ENCODE results near the gene PIK3C3.
"Not testable (repeated sequence)": the region's sequence is repeated elsewhere in the genome, so short reads cannot be mapped to it uniquely, and the experiment has no call there.

The PIK3C3 gene

DNA sequence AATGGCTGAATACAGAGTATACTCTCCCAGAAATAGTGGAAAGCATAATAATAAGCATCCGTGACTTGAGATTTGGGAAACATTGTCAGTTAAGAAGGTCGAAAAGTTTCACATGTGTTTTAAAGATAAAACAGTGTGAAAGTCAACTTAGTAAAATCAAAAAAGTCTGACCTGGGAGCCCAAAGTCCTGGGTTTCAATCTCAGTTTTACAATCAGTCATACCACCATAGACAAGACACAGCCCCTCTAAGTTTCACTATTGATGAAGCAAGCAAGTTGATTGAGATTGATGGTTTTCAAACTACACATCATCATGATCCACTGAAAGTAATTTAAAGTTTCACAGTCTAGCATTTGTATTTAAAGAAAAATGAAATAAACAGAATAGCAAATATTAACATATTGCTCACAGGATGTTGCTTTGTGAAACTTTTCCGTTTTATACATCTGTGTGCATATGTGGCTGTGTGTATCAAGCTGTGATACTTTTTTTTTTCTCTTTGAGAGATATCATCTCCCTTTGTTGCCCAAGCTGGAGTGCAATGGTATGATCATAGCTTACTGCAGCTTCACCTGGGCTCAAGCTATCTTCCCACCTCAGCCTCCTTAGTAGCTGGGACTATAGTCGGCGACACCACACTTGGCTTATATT is 71.1 kb downstream of the PIK3C3 start:
- DNase-seq = no peak

DNA sequence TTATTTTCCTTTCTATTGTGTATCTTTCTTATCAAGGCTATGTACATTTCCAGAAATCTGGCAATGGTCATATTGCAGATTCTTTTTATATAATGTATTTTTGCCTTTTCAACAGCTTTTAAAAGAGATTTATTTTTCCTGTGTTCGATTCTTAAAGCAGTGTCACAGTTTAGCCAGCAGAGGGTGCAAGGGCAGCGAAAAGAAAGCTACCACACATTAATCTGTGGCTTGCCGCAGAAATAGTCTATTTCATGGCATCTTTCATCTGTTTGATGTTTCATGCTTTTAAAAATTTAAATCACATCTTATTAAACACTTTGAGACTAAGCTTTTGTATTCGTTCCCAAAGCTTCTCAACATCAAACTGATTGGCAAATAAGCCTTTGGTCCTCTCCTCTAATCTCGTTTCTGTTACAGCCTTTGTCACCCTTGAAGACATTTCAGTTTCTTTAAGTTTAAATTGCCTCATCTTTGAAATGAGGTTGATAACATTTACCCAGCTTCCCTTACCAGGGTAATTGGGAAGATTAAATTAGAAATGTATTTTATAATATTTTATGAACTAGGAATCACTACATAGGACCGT is 73.3 kb downstream of the PIK3C3 start:
- DNase-seq = peak; percentile 5 to 11

DNA sequence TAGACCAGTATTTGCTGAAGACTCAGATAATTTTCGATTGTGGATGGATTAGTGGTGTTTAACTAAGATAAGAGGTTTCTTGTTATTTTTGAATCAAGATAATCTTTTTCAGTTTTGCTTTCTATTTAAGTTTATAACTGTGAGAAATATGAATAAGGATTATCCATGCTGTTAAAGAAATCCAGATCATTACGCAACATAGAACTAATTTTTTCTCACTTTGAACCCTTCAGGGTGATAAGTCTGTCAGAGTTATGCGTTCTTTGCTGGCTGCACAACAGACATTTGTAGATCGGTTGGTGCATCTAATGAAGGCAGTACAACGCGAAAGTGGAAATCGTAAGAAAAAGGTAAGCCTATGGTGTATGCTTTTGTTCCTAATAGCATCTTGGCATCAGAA is 74.1 kb downstream of the PIK3C3 start:
- no peak for DNase-seq

DNA sequence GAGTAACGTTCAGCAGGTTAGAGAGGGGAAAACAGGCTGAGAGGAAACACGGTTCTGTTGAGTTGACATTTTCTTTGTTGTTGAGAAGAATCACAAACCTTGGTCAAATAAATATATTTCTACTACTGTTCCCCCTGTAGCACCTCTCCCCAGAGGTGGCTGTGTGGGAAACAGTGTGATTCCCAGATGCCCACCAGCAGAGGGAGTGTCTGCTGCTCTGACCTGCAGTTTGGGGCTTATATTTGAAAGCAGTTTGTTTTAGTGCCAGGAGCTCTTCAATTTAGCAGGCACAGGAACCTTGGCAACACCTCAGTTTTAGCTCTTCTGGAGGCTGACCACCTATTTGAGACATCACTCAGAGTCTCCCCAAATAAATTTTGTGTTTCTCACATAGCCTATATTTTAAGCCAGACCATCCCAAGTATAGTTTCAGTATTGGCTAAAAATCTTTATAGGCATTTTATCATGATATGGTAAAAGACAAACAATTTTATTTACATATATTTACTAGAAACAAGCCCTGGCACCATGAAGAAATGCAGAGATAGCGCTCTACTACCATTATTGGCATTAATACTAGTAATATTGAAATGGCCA is 75.7 kb downstream of the PIK3C3 start:
- DNase-seq = peak in 1 of 2 experiments; percentile 21

DNA sequence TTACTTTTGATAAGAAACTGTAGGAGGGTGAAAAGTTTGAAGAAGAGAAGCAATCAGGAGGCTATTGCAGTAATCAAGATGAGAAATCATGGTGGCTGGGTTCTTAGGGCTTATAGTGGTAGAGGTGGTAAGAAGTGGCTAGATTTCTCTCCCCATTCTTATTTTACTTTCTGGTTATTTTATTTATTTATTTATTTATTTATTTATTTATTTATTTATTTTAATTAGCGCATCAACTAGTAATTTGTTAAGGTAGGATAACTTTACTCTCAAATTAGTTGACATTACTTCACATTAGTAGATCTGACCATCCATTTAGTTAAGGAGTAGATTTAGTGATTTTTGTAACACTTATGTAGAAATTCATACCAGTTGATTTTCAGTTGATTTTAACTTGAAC is 77.4 kb downstream of the PIK3C3 start:
- DNase-seq = no peak

DNA sequence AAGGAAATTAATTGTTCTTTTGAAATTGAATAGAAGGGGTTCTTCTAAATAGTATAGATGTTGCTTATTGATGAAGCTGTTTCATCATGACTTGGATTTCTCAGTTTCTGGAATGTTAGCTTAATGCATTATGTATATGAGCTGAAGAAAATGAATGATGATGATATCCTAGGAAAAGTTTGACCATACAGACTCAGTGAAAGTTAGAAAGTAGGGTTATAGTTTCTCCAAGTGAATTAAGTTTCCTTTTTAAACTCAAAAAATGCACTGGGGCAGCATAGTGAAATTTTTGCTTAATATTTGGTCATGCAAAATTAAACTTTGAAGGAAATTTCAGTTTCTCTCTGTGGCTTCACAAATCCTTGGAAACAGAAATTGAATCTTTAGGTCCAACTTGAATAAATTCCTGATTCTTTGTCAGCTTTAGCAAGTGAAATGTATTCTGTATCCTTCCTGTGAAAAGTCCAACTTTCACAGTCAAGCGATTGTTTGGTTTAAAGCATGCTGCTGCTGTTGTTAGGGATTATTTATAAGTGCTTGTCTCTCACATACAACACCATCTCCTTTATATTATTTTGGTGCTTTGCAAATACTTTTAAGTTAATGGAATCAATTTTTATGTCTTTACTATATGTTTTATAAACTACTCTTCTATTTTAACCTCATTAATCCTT is 78.2 kb downstream of the PIK3C3 start:
- DNase-seq = no peak

DNA sequence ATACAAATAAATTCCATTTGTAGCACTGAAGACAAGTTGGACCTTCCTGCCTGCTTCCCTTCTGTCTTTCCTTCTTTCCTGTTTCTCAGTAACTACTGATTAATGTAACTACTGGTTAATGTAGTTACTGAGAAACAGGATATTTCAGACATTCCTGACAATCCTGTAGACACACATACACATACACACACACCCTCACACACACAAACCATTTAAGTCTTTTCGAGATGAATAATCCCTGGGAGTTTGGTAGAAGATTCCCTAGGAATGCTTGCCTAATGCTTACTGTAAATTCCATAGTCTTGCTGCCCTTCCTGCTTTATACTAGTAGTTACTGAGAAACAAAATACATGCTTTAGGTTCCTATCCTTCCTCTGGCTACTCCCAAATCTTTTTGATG is 83.9 kb downstream of the PIK3C3 start:
- DNase-seq = no peak

DNA sequence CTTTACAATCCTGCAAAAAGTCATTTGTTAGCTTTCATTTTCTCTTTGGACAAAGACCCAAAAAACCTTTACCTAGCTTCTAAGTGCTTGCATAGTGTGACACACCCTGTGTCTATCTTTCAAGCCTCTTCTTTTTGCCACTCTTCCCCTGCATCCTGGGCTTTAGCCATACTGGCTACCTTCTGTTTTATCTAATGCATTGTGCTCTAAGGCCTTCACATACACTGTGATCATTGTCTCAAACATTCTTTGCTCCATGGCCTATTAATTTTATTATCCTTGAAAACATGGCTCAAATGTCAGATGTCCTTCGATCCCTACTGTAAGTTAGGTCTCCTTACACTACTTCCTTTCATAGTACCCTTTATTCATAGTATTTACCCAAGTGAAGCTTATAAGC is 84.4 kb downstream of the PIK3C3 start:
- no peak for DNase-seq

DNA sequence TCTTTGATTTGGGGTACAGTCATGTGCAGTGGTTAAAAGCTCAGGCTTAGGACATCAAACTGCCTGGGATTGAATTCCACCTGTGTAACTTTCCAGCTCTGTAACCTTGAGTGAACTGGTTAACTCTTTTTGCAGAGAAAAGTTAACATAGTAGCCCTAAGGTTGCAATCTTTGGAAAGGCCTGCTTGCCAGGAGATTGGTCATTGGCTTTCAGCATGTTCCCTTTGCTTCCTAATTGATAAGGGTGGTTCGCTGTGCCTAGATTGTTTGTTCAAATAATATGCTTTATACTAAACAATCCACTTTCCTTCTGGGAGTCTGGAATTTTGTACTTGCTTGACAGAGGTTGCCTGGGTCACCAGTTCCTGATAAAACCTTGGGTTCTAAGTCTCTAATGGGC is 86.8 kb downstream of the PIK3C3 start:
- no peak for DNase-seq

DNA sequence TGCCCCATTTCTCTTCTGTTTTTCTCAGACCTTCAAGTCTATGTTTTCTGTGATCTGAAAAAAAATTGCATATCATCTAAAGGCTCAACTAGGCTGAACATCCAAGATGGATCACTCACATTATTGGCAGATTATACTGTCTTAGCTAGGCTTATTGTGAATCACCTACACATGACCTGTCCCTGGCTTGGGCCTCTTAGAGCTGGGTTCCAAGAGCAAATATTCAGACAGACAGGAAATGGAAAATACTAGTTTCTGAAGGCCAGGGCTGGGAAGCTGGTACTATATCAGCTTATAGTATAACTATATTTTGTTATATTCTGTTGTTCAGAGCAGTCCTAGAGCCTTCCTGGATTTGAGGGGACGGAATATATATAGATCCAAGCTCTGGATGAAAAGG is 90.3 kb downstream of the PIK3C3 start:
- no peak for DNase-seq

DNA sequence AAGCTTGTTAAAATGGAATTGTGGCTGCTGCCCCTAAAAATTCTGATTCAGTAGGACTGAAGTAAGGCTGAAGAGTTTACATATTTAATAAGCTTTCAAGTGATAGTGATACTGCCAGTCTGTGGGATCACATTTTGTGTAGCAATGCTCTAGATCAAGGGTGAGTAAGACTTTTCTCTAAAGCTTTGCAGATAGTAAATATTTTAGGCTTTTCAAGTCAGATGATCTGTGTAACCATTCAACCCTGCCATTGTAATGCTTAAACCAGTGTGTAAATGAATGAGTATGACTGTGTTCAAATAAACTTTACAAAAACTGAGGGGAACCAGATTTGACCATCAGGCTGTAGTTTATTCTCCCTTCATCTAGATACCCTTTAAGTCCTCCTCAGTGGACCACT is 92.7 kb downstream of the PIK3C3 start:
- no peak for DNase-seq

DNA sequence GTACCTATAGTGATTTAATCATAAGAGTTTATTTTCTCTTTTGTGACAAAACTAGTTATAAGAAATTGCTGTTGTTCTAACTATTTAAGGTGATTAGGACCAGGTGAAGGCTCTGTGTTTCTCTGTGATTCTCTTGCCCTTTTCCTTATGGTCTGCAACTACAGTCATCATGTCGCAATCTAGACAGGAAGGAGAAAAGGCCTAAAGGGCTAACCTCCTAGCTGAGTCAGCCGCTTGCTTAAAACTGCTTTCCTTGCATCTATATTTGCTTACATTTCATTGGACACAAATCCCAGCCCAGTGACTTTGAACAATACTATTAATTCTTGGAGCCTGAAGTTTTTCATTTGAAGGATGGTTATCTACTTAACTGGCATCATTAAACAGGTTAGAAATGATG is 93.1 kb downstream of the PIK3C3 start:
- DNase-seq = no peak

DNA sequence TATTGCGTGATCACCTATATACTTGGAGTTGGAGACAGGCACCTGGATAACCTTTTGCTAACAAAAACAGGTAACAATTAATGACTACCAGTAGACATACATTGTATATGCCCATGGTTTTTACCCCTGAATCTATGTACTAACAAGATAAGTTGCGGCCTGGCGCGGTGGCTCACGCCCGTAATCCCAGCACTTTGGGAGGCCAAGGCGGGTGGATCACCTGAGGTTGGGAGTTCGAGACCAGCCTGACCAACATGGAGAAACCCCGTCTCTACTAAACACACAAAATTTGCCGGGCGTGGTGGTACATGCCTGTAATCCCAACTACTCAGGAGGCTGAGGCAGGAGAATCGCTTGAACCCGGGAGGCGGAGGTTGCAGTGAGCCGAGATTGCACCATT is 94.5 kb downstream of the PIK3C3 start:
- DNase-seq = not testable (repeated sequence)

DNA sequence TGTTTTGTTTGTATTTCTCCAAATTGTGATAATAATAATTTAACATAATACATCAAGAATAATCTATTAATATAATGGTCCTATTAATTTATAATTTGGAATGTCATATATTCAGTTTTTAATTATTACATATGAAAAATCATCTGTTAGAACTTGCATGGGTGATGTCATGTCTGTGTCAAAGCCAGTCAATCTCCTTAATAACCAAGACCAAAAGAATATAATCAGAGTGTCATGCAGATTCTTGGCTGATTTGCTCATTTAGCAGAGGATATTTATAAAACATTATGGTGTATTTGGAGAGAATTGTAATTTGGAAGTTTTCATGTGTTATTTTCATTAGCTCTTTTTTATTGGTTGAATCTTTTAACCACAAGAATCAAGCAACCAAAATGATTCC is 96.4 kb downstream of the PIK3C3 start:
- DNase-seq = no peak

DNA sequence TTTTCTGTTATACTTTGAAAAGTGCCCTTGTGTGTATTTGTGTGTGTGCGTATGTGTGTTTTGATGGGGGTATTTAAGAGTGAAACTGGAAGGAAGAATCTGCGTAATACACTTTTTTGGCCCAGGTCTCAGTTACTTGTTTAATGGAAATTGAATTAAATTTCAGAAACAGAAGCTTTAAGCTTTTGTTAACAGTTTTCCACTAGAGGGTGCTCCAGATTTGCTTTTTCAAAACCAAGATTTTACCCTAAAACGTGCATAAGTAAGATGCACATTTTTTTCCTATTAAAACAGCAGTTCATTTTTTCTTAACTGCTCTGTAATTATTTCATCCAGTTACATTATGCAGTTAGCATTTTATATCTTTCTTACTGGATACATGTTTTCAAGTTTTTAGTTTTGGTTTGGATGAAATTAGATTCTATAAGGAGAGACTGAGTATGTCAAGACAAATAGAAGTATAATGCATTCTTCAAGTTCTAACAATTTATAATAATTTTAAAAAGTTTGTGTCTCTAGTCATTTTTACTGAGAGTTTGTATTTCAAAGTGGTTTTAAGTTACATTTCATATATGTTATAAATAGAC is 97.2 kb downstream of the PIK3C3 start:
- no peak for DNase-seq

DNA sequence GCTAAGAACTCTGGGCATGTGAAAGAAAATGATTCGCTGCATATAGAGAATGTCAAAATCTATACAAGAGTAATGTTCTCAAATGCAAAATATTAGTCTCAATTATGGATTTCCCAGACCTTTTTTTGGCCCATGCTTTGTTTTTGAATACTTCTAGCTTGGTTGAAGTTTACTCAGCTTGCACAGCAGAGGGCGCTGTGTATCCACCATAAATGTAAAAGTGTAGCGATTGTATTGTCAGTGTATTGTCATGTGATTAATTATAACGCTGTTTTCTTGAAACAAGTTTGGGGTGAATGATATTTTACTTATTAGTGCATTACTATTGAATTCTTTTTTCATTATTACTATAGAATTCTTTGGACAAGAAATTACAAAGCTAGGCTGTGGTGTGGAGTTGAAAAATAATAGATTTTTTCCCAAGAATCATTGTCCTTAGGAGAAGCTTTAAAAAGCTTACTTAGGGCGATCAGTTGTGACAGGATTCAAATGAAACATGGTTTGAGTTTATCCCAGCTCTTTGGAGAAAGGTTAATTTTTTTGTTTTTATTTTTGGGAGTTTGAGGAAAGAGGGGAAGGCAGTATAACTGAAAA is 98.3 kb downstream of the PIK3C3 start:
- peak; percentile 18 to 38 for DNase-seq

DNA sequence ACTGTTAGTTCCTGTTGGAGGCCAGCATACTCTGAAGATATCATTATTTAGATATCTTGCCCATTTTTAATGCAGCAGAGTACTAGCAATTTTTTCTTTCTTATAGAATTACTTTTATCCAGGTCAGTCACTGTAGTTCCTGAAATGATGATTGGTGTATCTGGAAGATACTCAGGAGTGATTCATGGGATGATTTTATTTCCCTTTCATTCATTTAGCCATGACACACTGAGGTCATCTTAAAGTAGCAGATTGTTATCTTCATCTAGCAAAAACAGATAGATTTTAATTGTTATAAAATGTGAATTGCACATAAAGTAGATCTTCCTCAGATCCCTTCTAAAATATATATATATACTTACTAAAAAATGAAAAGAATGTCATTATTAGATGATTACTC is 109.1 kb downstream of the PIK3C3 start:
- DNase-seq = no peak

DNA sequence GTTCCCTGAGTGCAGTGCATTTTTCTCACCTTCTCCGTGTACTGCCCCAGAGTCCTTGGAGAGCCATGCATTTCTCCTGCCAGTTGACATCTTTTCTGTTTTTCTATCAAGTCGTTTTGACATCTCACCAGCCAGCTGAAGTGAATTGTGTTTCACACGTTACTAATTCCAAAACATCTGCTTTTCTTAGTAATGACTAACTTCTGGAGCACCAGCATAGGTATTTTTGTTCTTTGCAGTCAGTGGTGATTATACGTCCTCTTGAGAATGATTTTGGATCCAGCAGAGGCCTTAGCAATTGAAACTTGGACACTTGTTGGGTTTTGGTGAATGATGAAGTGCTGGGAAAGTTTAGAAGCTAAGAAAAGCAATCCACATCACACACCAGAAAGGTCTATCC is 112.5 kb downstream of the PIK3C3 start:
- no peak for DNase-seq

DNA sequence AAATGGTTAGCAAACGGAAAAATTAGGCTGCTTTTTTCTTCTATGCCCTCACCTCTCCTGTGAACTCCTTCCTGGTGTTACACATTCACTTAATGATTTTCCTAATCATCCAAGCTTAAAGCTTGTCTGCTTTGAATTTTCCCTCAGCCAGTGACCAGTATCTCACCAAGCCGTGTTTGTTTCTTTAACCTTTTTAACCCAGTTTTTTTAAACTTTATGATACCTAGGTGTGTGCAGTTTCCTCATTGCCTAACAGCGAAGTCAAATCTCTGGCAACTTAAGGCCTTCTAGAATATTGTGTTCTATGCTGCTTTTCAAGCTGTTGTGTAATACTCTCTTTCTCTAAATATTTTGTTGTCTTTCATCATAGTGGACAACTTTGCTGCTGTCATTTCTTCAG is 113.0 kb downstream of the PIK3C3 start:
- no peak for DNase-seq

DNA sequence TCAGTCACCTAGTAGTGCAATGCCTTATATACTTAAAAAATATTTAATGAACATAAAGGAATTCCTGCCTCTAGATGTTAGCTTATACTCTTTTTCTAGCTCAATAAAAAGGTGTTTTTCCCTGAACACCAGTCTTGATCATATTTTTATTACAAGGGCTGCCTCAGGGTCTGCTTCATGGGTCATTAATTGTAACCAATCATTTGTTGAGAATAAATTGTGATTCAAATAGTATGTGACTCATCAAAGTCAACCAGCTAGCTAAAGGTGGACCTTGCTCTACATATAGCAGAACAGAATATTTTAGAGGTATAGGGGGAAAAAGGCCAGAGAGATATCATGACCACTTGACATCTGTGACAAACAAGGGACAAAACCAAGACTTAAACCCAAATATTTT is 114.0 kb downstream of the PIK3C3 start:
- no peak for DNase-seq

DNA sequence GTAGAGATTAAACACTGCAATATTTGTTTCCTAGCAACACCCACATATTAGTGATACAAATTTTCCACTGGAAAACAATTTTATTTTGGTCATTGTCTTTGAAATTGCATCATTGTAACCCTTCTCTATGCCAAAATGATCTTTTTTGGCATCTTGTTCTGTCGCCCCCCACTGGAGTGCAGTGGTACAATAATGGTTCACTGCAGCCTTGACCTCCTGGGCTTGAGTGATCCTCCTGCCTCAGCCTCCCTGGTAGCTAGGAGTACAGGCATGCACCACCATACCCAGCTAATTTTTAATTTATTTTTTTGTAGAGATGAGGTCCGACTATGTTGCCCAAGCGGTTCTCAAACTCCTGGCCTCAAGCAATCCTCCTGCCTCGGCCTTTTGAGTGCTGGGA is 117.4 kb downstream of the PIK3C3 start:
- no peak for DNase-seq

DNA sequence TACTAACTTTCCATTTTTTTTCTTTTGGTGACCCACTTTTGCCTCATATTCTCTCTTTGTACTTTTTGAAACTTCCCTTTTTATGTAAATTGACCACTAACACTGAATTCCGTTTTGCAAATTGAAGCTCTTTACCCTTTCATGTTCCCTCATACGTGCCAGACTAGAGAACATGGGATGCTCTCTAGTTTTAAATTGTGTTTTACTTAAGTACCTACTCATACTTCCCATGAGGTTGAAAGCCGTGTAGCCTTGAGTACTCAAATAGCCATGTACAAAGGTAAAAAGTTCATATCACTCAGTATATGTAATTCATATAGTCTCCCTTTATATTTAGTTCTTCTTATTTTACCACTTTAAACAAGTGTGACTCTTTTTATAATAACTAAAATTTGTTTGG is 119.7 kb downstream of the PIK3C3 start:
- no peak for DNase-seq

DNA sequence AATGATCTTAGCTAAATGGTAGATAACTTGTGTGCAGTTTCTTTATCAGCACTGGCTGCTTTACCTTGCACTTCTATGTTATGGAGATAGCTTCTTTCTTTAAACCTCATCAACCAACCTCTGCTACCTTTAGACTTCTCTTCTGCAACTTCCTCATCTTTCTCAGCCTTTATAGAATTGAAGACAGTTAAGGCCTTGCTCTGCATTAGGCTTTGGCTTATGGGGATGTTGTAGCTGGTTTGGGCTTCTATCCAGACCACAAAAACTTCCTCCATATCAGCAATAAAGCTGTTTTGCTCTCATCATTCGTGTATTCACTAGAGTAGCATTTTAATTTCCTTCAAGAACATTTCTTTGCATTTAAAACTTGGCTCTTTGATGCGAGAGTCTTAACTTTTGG is 123.7 kb downstream of the PIK3C3 start:
- DNase-seq = no peak

DNA sequence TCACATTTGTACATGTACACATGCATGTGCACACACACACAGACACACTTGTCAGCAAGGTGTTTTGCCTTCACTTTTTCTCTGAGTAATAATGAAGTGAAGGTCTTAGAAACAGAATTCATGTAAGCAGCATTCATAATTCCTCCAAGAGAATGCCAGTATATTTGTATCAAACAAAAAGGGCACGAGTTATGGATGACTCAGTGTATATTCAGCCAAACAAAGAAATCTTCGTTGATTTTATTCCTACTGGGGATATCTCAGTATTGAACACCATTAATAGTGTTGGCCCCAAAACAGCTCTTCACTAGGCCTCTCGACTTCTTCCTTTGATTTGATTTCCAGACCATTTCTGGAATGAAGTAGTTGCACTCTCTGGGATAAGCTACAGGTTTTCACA is 125.3 kb downstream of the PIK3C3 start:
- DNase-seq = no peak
